NCI-H1048 (cell line): Measurements from ENCODE around the gene MAP4K4.

Experiments
- DNase-seq: peaks from one replicate; lab custom pipeline; 2025; lab: John Stamatoyannopoulos, UW

MAP4K4 gene

GRCh38 chr2:101842471-101842870, 145.0 kb downstream of the MAP4K4 start:
- DNase-seq = no peak

GRCh38 chr2:101843048-101843447, 145.5 kb downstream of the MAP4K4 start:
- DNase-seq = no peak

GRCh38 chr2:101843471-101843870, 146.0 kb downstream of the MAP4K4 start:
- no peak for DNase-seq

GRCh38 chr2:101844055-101844635, 146.6 kb downstream of the MAP4K4 start:
- DNase-seq = no peak

DNA sequence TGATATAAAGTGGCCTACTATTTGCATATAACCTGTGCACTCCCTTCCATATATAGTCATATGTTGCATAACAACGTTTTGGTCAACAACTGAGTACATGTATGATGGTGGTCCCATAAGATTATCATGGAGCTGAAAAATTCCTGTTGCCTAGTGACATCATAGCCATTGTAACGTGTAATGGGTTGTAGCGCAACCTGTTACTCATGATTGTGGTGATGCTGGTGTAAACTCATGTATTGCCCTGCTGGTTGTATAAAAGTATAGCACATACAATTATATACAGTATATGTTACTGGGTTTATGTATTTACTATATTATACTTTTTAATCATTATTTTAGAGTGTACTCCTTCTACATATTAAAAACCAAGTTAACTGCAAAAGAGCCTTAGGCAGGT, 149.5 kb downstream of the MAP4K4 start:
- DNase-seq = no peak

GRCh38 chr2:101847661-101848339, 150.3 kb downstream of the MAP4K4 start:
- DNase-seq = no peak

GRCh38 chr2:101848769-101849410, 151.4 kb downstream of the MAP4K4 start:
- no peak for DNase-seq

DNA sequence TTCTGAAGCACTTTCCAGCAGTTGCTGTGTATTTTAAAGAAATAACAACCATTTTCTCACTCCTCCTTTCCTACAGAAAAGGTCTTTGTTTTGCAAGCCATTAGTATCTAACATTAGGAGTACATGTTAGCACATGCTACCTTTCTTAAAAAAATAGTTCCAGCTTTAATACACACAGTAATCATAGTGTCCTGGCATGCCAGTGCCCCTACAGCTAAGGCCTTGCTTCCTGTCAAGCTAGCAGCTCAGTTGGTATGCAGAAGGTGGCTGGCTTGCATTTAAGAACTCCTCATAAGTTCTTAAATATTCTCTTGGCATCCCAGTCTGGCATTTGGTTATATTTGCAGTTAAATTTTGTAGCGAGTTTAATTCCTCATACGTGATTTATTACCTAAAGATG, 152.9 kb downstream of the MAP4K4 start:
- no peak for DNase-seq

DNA sequence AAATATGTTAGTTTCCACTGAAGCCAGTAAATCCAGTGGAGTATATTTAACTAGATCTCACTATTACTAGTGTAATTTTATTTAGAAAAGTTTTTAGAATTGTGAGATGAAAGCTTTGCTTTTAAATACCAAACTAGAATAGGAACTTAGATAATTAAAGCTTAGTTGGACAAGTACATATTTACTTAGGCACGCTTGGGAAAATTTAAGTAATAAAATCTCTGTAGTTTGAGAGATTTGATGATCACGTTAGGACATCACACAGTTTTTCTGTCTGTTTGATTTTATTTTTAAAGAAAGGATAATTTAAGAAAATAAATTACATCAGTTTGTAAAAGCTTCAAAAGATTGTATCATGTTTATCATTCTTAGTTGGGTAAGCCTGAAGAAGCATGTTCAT, 153.5 kb downstream of the MAP4K4 start:
- no peak for DNase-seq

DNA sequence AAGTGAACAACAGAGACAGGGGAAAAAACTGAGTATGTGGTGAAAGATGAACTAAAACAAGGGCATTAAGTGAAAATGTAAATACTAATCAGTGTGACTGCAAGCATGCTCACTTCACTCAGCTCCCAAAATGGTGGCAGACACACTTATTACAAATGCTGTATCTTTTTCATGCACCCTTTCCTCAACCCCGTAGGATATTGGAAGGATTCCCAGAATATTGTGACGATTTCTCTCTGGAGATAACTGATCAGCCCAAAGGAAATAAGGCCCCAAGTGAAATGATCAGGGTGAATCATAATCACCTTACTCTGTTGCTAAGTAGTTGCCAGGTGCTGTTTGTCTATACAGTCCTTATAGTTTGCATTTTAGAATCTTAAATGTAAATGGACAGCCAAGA, 155.3 kb downstream of the MAP4K4 start:
- DNase-seq = no peak

GRCh38 chr2:101854877-101855276, 157.4 kb downstream of the MAP4K4 start:
- no peak for DNase-seq

DNA sequence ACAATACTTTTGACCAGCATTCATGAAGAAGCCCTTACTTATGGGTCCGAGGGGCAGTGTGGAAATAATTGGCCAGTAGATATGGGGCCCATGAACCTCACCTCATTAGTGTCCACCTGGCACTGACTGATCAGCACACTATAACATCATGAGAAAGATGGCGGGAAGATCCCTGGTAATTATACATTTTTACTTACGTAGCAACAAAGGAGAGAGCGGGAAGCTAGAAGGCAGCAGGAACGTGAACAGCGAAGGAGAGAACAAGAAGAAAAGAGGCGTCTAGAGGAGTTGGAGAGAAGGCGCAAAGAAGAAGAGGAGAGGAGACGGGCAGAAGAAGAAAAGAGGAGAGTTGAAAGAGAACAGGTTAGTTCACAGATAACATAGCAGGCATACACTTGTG, 158.3 kb downstream of the MAP4K4 start:
- no peak for DNase-seq

DNA sequence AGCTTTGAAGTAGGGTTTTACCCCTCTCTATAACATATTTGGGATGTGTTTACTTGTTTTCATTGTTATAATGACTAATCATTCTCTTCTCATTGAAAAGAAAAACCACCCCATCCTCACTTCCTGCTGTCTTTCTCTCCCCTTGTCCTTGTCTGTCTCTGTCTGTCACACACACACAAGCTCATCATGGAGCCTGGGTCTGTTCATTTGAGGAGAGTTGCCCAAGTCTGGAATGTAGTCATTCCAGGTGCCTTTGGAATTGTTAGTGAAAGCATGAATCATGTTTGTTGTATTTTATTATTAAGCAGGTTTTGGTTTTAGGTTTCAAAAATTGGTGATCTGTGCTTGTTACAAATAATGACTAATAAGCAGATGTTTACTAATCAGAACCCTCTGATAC, 160.7 kb downstream of the MAP4K4 start:
- no peak for DNase-seq

DNA sequence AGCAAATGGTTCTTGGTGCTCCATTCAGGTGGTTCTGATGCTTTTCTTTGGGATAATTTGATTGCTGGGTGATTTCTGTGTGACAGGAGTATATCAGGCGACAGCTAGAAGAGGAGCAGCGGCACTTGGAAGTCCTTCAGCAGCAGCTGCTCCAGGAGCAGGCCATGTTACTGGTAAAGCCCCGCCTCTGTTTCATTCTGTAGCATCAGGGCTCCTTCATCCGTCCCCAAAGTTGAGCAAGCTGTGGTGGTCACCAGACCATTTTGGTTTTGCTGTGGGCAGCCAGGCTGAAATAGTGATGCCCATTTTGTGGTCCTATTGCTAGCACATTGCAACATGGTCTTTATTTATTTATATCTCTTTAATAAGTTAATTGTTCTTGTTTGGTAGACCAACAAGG, 161.4 kb downstream of the MAP4K4 start:
- no peak for DNase-seq

DNA sequence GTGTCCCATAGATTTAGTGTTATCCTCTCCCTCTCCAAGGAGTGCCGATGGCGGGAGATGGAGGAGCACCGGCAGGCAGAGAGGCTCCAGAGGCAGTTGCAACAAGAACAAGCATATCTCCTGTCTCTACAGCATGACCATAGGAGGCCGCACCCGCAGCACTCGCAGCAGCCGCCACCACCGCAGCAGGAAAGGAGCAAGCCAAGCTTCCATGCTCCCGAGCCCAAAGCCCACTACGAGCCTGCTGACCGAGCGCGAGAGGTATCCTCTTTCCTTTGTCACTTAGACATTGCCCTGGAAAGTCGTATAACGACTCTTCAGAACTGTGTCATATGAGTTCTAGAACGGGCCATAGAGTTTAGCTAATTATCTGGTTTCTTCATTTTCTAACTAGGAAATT, 162.1 kb downstream of the MAP4K4 start:
- no peak for DNase-seq

DNA sequence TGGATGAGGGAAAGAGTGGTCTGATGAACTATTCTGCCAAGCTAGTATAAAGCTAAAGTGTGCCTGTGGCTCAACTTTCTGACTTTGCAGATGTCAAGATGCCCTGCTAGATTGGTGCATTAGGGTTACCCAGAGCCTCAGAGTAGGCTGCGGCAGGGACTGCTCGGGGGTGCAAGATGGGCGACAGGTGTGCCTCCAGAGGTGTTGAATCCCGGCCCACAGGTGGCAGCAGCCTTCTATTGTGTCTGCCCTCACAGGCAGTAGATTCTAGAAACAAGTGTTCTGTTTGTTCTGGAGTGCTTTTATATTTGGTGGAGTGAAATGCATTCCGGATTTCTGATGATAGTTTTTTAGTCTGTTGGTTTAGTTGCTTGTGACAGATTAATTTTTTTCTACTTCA, 162.7 kb downstream of the MAP4K4 start:
- no peak for DNase-seq

GRCh38 chr2:101860782-101861181, 163.3 kb downstream of the MAP4K4 start:
- no peak for DNase-seq

GRCh38 chr2:101861382-101861781, 163.9 kb downstream of the MAP4K4 start:
- DNase-seq = no peak

- no peak for DNase-seq
Measured at GRCh38 chr2:101863534-101863933, 166.0 kb downstream of the MAP4K4 start.

DNA sequence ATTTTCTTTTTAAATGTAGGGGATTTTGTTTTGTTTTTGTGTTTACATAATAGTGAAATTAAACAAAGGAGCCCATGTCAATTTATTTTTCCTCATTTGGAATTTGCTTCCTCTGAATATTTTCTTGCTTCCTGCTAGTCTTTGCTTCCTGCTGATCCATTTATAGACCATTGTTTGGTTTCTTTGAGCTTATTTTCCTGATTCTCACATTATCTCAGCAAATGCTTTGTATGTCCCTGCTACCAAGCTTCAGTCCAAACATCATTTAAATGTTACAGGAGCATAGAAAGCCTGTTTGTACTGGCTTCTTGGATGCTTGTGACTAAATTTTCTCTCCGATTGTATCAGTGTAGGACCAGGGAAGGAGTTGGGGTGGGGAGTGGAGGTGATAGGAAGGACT, 166.9 kb downstream of the MAP4K4 start:
- DNase-seq = no peak

DNA sequence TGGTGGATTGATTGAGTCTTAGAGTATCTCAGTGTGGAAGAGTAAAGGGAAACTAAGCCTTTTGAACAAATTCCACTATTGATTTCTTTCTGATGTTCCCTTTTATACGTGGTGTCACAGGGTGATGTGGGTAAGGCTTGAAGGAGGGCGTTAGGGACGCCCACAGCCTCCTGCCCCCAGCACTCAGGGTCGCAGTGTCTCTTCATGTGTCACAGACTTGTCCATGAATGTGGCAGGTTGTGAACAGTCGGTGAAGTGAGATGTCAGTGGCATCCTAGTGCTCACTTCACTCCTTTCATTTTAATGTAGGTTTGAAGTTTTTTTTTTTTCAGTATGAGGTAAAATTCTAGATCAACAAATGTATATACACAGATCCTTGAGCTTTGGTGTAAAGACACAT, 171.0 kb downstream of the MAP4K4 start:
- DNase-seq = no peak

GRCh38 chr2:101869527-101869926, 172.0 kb downstream of the MAP4K4 start:
- DNase-seq = no peak

- DNase-seq = no peak
Measured at GRCh38 chr2:101870444-101870843, 172.9 kb downstream of the MAP4K4 start.

DNA sequence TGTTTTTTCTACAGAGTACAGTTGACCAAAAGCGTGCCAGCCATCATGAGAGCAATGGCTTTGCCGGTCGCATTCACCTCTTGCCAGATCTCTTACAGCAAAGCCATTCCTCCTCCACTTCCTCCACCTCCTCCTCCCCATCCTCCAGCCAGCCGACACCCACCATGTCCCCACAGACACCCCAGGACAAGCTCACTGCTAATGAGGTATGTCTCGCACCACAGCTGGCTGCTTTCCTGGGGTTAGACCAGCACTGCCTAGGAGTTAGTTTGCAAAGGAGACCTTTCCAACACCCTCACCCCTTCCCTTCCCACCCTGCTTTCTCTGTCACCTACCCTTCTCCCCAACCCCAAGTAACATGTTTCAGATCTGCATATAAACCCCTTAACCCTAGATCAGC, 174.0 kb downstream of the MAP4K4 start:
- DNase-seq = no peak
